ENCODE measurements around the gene SMTNL2.

Gene SMTNL2

GRCh38 chr17:4545217-4545951 is 38.9 kb upstream of the SMTNL2 start:
- DNase-seq (ENCODE audit: low spot score) = no peak

- DNase-seq (ENCODE audit: low spot score) = no peak
Observed at GRCh38 chr17:4547118-4547906, 37.0 kb upstream of the SMTNL2 start.

GRCh38 chr17:4548061-4548461 is 36.3 kb upstream of the SMTNL2 start:
- no peak for DNase-seq (ENCODE audit: low spot score)

GRCh38 chr17:4548721-4549531 is 35.4 kb upstream of the SMTNL2 start:
- DNase-seq (ENCODE audit: low spot score) = no peak

GRCh38 chr17:4549781-4550533 is 34.4 kb upstream of the SMTNL2 start:
- no peak for DNase-seq (ENCODE audit: low spot score)

GRCh38 chr17:4550534-4551039 is 33.7 kb upstream of the SMTNL2 start:
- DNase-seq (ENCODE audit: low spot score) = no peak

- no peak for DNase-seq (ENCODE audit: low spot score)
Observed at GRCh38 chr17:4551141-4551540, 33.2 kb upstream of the SMTNL2 start.

GRCh38 chr17:4551796-4552525 is 32.4 kb upstream of the SMTNL2 start:
- DNase-seq (ENCODE audit: low spot score) = no peak

GRCh38 chr17:4553669-4554068 is 30.7 kb upstream of the SMTNL2 start:
- DNase-seq (ENCODE audit: low spot score) = no peak

GRCh38 chr17:4554441-4554996 is 29.8 kb upstream of the SMTNL2 start:
- DNase-seq (ENCODE audit: low spot score) = no peak

- DNase-seq (ENCODE audit: low spot score) = peak; percentile 95
Observed at GRCh38 chr17:4554997-4555799, 29.1 kb upstream of the SMTNL2 start, which contains the start of gene MYBBP1A. MYBBP1A (minus strand) TSS chr17:4555384; CDS start chr17:4555324, 60 bp downstream.

GRCh38 chr17:4555873-4556759 is 28.2 kb upstream of the SMTNL2 start:
- DNase-seq (ENCODE audit: low spot score) = no peak

- no peak for DNase-seq (ENCODE audit: low spot score)
Observed at GRCh38 chr17:4556996-4557395, 27.3 kb upstream of the SMTNL2 start.

- DNase-seq (ENCODE audit: low spot score) = no peak
Observed at GRCh38 chr17:4557626-4558346, 26.5 kb upstream of the SMTNL2 start.

- no peak for DNase-seq (ENCODE audit: low spot score)
Observed at GRCh38 chr17:4558347-4558971, 25.9 kb upstream of the SMTNL2 start.

- DNase-seq (ENCODE audit: low spot score) = no peak
Observed at GRCh38 chr17:4559139-4559791, 25.1 kb upstream of the SMTNL2 start.

- DNase-seq (ENCODE audit: low spot score) = no peak
Observed at GRCh38 chr17:4559966-4560365, 24.4 kb upstream of the SMTNL2 start.
